Transverse colon (tissue), 4 donors: ENCODE results near the gene PACS1. TPM values are rescaled to one million over a fixed set of nuclear protein-coding genes. Genes with fewer than 3 reads are reported as not detected.

ENCODE experiments used
- DNase-seq: peaks from one replicate; pipeline ENCODE4 v3.0.0-alpha.2; 2019
- H3K27ac ChIP-seq, 4 donors: fragments of 200-600 bp; sonication (generic); 2 replicates each; pipeline ENCODE4 v1.5.1; 2016 to 2018; ENCODE audit warnings: inconsistent platforms in 4 of 4
- H3K27me3 ChIP-seq: fragments of 200-600 bp; sonication (generic); 2 replicates; pipeline ENCODE4 v1.5.1; 2017; ENCODE audit warnings: inconsistent platforms
- H3K36me3 ChIP-seq, 4 donors: fragments of 200-600 bp; sonication (generic); 2 replicates each; pipeline ENCODE4 v1.5.1; 2017 to 2019; ENCODE audit warnings: inconsistent platforms in 4 of 4
- H3K4me1 ChIP-seq, 4 donors: fragments of 200-600 bp; sonication (generic); 2 replicates each; pipeline ENCODE4 v1.5.1; 2017 to 2020; ENCODE audit warnings: inconsistent platforms in 4 of 4
- H3K4me3 ChIP-seq, 4 donors: fragments of 200-600 bp; sonication (generic); 1 replicate in 1 of 4; 2 replicates in 3 of 4; pipeline versions ENCODE4 v1.5.1 to v1.6.1; 2017 to 2019; ENCODE audit warnings: inconsistent platforms in 4 of 4
- H3K9me3 ChIP-seq, 2 donors: fragments of 200-600 bp; sonication (generic); 2 replicates each; pipeline ENCODE4 v1.5.1; 2017 to 2019; ENCODE audit warnings: inconsistent platforms in 2 of 2
- CTCF ChIP-seq, 5 experiments: fragments of 200-600 bp in 3 of 5; fragments of 450-650 bp in 2 of 5; sonication (generic) in 3 of 5; IDR thresholded peaks; 1 replicate in 2 of 5; 2 replicates in 3 of 5; pipeline ENCODE4 v1.5.1; 2016 to 2017; ENCODE audit warnings: antibody characterized with exemption in 5 of 5, inconsistent platforms in 3 of 5, mild to moderate bottlenecking in 2 of 5, moderate library complexity in 1 of 5
- EP300 ChIP-seq: sonication (generic); formaldehyde crosslinking; IDR thresholded peaks from one replicate; pipeline ENCODE4 v1.6.1; 2017; ENCODE audit warnings: antibody characterized with exemption, low read depth
- POLR2A ChIP-seq: fragments of 450-650 bp; IDR thresholded peaks from one replicate; pipeline ENCODE4 v1.6.1; 2016; ENCODE audit warnings: antibody characterized with exemption, mild to moderate bottlenecking, moderate library complexity
- POLR2AphosphoS5 ChIP-seq, 3 donors: sonication (generic); formaldehyde crosslinking; IDR thresholded peaks; one replicate each; pipeline ENCODE4 v1.6.1; 2016; ENCODE audit warnings: antibody characterized with exemption in 3 of 3
- WGBS, 2 donors: methylation state at CpG; one replicate each; pipeline ENCODE4 v1.1.5; 2018; ENCODE audit warnings: low coverage in 1 of 2; 5-methylcytosine and 5-hydroxymethylcytosine counted together
- in situ Hi-C, 4 donors: fragments of 200-750 bp; cut with MboI; loops; one replicate each; pipeline versions ENCODE4 v1.15.0 to v1.15.1; 2017; ENCODE audit warnings: low sequenced_read_pairs in 3 of 4, low pct_ligation_motif_present in 1 of 4, low pct_unique_long_range_greater_than_20kb in 1 of 4
- intact Hi-C: fragments of 100-400 bp; cut with DNase I; formaldehyde crosslinking; loops from one replicate; pipeline ENCODE4 v1.15.1; 2023; ENCODE audit warnings: low total_unique reads
- total RNA-seq, 4 donors: library from RNA; depleted of rRNA; stranded (reverse); fragments of >200 nt; gene quantifications; one replicate each; pipeline ENCODE4 v1.1.0, GENCODE V29; 2016

PACS1 gene
- total RNA-seq, 4 donors from 2014 or later, result 9.8 to 52.0 (median 27.2) TPM

- DNase-seq, result no peak
- Histone ChIP-seq H3K4me3 (no peak overlapping the region), H3K36me3 (no peaks in the 10 kb centered on the region), H3K27me3 (no peaks in the 10 kb centered on the region), H3K4me1 (no peaks in the 10 kb centered on the region), H3K27ac (no peak overlapping the region), H3K9me3 (no peaks in the 10 kb centered on the region)
- intact Hi-C loops (no loop called here), in situ Hi-C loops (no loop called here)
- WGBS, 2 donors, result 90 to 94% methylated on average over 5 of the region's 5 CpGs
- TF ChIP-seq POLR2AphosphoS5 (IDR thresholded peaks at IDR 0.05) (no peak), CTCF (IDR thresholded peaks at IDR 0.05) (no peak), EP300 (no peak), POLR2A (no peak)
Observed at GRCh38 chr11:66143996-66144678, 74.1 kb downstream of the PACS1 start.

- H3K9me3 ChIP-seq, result no peaks in the 10 kb centered on the region
- TF ChIP-seq POLR2A (no peak), CTCF (IDR thresholded peaks at IDR 0.05) (no peak), POLR2AphosphoS5 (IDR thresholded peaks at IDR 0.05) (no peak), EP300 (no peak)
- no peak overlapping the region for H3K27ac ChIP-seq
- in situ Hi-C loops (no loop called here), intact Hi-C loops (no loop called here)
- H3K36me3 ChIP-seq, result no peaks in the 10 kb centered on the region
- DNase-seq, result no peak
- no peak overlapping the region for H3K4me3 ChIP-seq
- peaks cover 0 to 6% (median 0%) of the 10 kb centered on the region in 4 donors for H3K4me1 ChIP-seq
- H3K27me3 ChIP-seq, result no peaks in the 10 kb centered on the region
Observed at GRCh38 chr11:66146074-66146473, 76.0 kb downstream of the PACS1 start.

- in situ Hi-C loops, result no loop called here
- Histone ChIP-seq H3K36me3 (no peaks in the 10 kb centered on the region), H3K27me3 (no peaks in the 10 kb centered on the region), H3K4me1 (peaks cover 0 to 7% (median 0%) of the 10 kb centered on the region in 4 donors), H3K9me3 (no peaks in the 10 kb centered on the region), H3K27ac (no peak overlapping the region), H3K4me3 (no peak overlapping the region)
- TF ChIP-seq CTCF (IDR thresholded peaks at IDR 0.05) (no peak), POLR2A (no peak), EP300 (no peak), POLR2AphosphoS5 (IDR thresholded peaks at IDR 0.05) (no peak)
- 91 to 96% methylated on average over 3 to 5 of the region's 5 CpGs for WGBS, 2 donors
- intact Hi-C loops, result no loop called here
- no peak for DNase-seq
Observed at GRCh38 chr11:66146940-66147339, 76.9 kb downstream of the PACS1 start.

GRCh38 chr11:66150140-66150539 is 80.1 kb downstream of the PACS1 start:
- H3K27me3 ChIP-seq, result no peaks in the 10 kb centered on the region
- H3K4me1 ChIP-seq, result peaks cover 0 to 7% (median 0%) of the 10 kb centered on the region in 4 donors
- 35 to 69% methylated on average over 2 of the region's 2 CpGs for WGBS, 2 donors
- intact Hi-C loops (no loop called here), in situ Hi-C loops (no loop called here)
- no peak overlapping the region for H3K4me3 ChIP-seq
- no peaks in the 10 kb centered on the region for H3K36me3 ChIP-seq
- TF ChIP-seq EP300, result no peak
- TF ChIP-seq POLR2AphosphoS5 (IDR thresholded peaks at IDR 0.05), result no peak
- no peak for TF ChIP-seq POLR2A
- TF ChIP-seq CTCF (IDR thresholded peaks at IDR 0.05), result no peak
- H3K27ac ChIP-seq, result no peak overlapping the region
- DNase-seq, result no peak
- H3K9me3 ChIP-seq, result no peaks in the 10 kb centered on the region
